Measurements from ENCODE around the gene LARP4.

- TF ChIP-seq POLR2A (IDR thresholded peaks at IDR 0.05) (no peak), CTCF (IDR thresholded peaks at IDR 0.05) (no peak)
Observed at GRCh38 chr12:50524621-50525020, 123.9 kb downstream of the LARP4 start.

All from prostate gland (tissue), 2 donors.